H1 (cell line): ENCODE data around the gene TTLL5. TPM values are rescaled to one million over a fixed set of nuclear protein-coding genes. Genes with fewer than 3 reads are reported as not detected.

ENCODE experiments used
- CBX5 ChIP-seq: fragments of 300-800, 300-1000 bp; sonication (generic); IDR thresholded peaks from 2 replicates; pipeline ENCODE4 v1.7.1; 2016; ENCODE audit warnings: antibody characterized with exemption, low read length, low read depth
- EGR1 ChIP-seq: IDR thresholded peaks from 2 replicates; pipeline ENCODE4 v1.6.1; 2011; ENCODE audit warnings: low read depth, low read length, borderline replicate concordance
- POLR2A ChIP-seq, 2 experiments: IDR thresholded peaks; 1 replicate in 1 of 2; 2 replicates in 1 of 2; pipeline ENCODE4 v1.6.1; 2011; ENCODE audit warnings: low read depth in 2 of 2, low read length in 2 of 2, mild to moderate bottlenecking in 2 of 2; ENCODE audit errors: control extremely low read depth in 1 of 2
- SAP30 ChIP-seq: fragments of 300-600 bp; sonication (generic); IDR thresholded peaks from 2 replicates; pipeline ENCODE4 v1.7.1; 2012; ENCODE audit warnings: low read length, moderate library complexity, mild to moderate bottlenecking, inconsistent platforms; ENCODE audit not compliant: insufficient read depth, insufficient replicate concordance
- polyA plus RNA-seq, 7 experiments: library from polyadenylated mRNA; depleted of rRNA in 3 of 7; stranded (reverse) in 5 of 7; unstranded in 2 of 7; fragments of >200 nt in 5 of 7; fragments of 200-250 nt in 2 of 7; gene quantifications; 1 replicate in 5 of 7; 2 replicates in 1 of 7; 4 replicates in 1 of 7; pipeline versions ENCODE4 v1.2.1 to v1.2.3, GENCODE V29; 2011 to 2013; ENCODE audit warnings: missing spikeins in 2 of 7, mixed read lengths in 2 of 7
- total RNA-seq: library from RNA; stranded (reverse); fragmentation: NEBNext Ultra II Directional; extraction: Animal tissue kit (Norgen Biotek cat#: 25700); gene quantifications from 2 replicates; pipeline ENCODE4 v1.2.1, GENCODE V29; 2021

Gene TTLL5
- total and polyA plus RNA-seq, 2 of the 8 experiments (the other 6 are each of a cell fraction or from before 2014, with no cell fraction given) = 16.1 to 45.9 TPM

DNA sequence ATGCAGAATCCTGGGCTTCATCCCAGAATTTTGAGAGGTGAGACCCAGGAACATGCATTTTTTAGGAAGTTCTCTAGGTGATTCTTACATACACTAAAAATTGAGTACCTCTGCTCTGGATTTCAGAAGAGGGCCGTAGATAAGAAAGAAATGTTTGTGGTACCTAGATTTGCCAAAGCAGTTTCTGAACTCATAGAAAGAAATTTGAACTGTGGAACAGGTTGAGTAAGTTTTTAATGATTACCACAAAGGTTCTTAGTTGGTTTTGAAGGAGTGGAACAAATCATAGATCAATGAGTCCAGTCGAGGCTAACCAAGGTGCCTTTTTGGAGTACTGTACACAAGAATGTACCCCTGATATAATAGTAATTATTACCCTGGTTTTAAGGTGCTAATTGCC lies 24.9 kb downstream of the TTLL5 start (continued):
- TF ChIP-seq SAP30 (no peak), POLR2A (IDR thresholded peaks at IDR 0.05; ENCODE audit: control extremely low read depth in 1 of 2, low read depth in 2 of 2, low read length in 2 of 2) (no peak), EGR1 (no peak), CBX5 (no peak)
